ENCODE data around the gene RYR3. TPM values are rescaled to one million over a fixed set of nuclear protein-coding genes. Genes with fewer than 3 reads are reported as not detected.

RYR3 gene
- polyA plus RNA-seq, 1 donor (not counting 4 experiments of a cell fraction or from before 2014, with no cell fraction given), result 0.04 TPM

DNA sequence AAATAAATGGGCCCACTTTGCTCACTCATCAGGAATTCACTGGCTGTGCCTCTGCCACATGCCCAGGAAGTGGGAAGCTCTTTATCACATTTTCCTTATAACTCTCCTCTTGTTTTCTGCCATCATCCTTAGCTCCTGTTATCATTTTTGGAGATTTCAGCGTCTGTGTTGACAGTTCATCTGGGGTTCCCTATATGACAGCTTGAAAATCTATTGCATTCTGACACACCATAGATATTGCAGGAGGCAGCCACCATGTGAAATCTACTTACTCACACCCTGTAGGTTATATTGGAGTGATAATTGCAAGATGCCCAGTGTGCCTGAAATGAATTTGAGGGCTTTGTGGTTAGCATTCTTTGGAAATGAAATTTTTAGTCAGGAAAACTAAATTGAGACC lies 132.9 kb downstream of the RYR3 start:
- DNase-seq (ENCODE audit: low read depth, low spot score) (no peak), FAIRE-seq (no peak)
- Histone ChIP-seq H2AFZ (ENCODE audit: control insufficient read depth, low read length) (no peak overlapping the region), H3K9ac (ENCODE audit: control insufficient read depth, extremely low read depth, insufficient read depth, low read length) (no peak overlapping the region), H3K36me3 (ENCODE audit: control insufficient read depth in 2 of 2, extremely low read depth in 1 of 2, insufficient read depth in 2 of 2, low read length in 2 of 2) (no peaks in the 10 kb centered on the region), H3K4me1 (ENCODE audit: control insufficient read depth, extremely low read depth, insufficient read depth, low read length) (peaks cover 8% of the 10 kb centered on the region), H3K79me2 (ENCODE audit: control insufficient read depth, insufficient read depth, low read length) (no peaks in the 10 kb centered on the region), H3K9me3 (ENCODE audit: control insufficient read depth, low read depth, low read length) (no peaks in the 10 kb centered on the region), H3K9me1 (ENCODE audit: control insufficient read depth, extremely low read depth, insufficient read depth, low read length) (no peaks in the 10 kb centered on the region), H3K27me3 (ENCODE audit: control insufficient read depth, extremely low read depth, insufficient read depth, low read length) (no peaks in the 10 kb centered on the region), H4K20me1 (ENCODE audit: control insufficient read depth, extremely low read depth, insufficient read depth, low read length) (no peaks in the 10 kb centered on the region), H3K4me2 (ENCODE audit: control insufficient read depth, extremely low read depth, insufficient read depth, low read depth, low read length) (no peak overlapping the region), H3K4me3 (ENCODE audit: control insufficient read depth in 2 of 3, extremely low read depth in 1 of 3, insufficient read depth in 2 of 3, low read depth in 1 of 3, low read length in 3 of 3) (no peak overlapping the region), H3K27ac (ENCODE audit: control insufficient read depth, insufficient read depth, low read length) (no peak overlapping the region)
- TF ChIP-seq EZH2 (IDR thresholded peaks at IDR 0.05; ENCODE audit: low read length), result no peak
- TF ChIP-seq CTCF (optimal IDR thresholded peaks at IDR 0.05 in 1 of 3, IDR thresholded peaks at IDR 0.05 in 1 of 3, conservative IDR thresholded peaks at IDR 0.05 in 1 of 3; ENCODE audit: extremely low read depth in 1 of 3, insufficient read depth in 2 of 3, low read length in 3 of 3), result no peak
- dilution Hi-C loops (cut with MboI; ENCODE audit: extremely low pct_ligation_motif_present, low sequenced_read_pairs), result no loop called here

- DNase-seq (ENCODE audit: low read depth, low spot score) (no peak), FAIRE-seq (no peak)
- dilution Hi-C loops (cut with MboI; ENCODE audit: extremely low pct_ligation_motif_present, low sequenced_read_pairs), result no loop called here
- H3K27me3 ChIP-seq (ENCODE audit: control insufficient read depth, extremely low read depth, insufficient read depth, low read length), result no peaks in the 10 kb centered on the region
- H3K4me1 ChIP-seq (ENCODE audit: control insufficient read depth, extremely low read depth, insufficient read depth, low read length), result peaks cover 29% of the 10 kb centered on the region
- no peak overlapping the region for H2AFZ ChIP-seq (ENCODE audit: control insufficient read depth, low read length)
- TF ChIP-seq EZH2 (IDR thresholded peaks at IDR 0.05; ENCODE audit: low read length), result no peak
- no peak for TF ChIP-seq CTCF (optimal IDR thresholded peaks at IDR 0.05 in 1 of 3, IDR thresholded peaks at IDR 0.05 in 1 of 3, conservative IDR thresholded peaks at IDR 0.05 in 1 of 3; ENCODE audit: extremely low read depth in 1 of 3, insufficient read depth in 2 of 3, low read length in 3 of 3)
- no peaks in the 10 kb centered on the region for H3K36me3 ChIP-seq (ENCODE audit: control insufficient read depth in 2 of 2, extremely low read depth in 1 of 2, insufficient read depth in 2 of 2, low read length in 2 of 2)
- no peaks in the 10 kb centered on the region for H3K9me1 ChIP-seq (ENCODE audit: control insufficient read depth, extremely low read depth, insufficient read depth, low read length)
- no peak overlapping the region for H3K27ac ChIP-seq (ENCODE audit: control insufficient read depth, insufficient read depth, low read length)
- no peak overlapping the region for H3K4me2 ChIP-seq (ENCODE audit: control insufficient read depth, extremely low read depth, insufficient read depth, low read depth, low read length)
- H3K9me3 ChIP-seq (ENCODE audit: control insufficient read depth, low read depth, low read length), result no peaks in the 10 kb centered on the region
- no peaks in the 10 kb centered on the region for H3K79me2 ChIP-seq (ENCODE audit: control insufficient read depth, insufficient read depth, low read length)
- H3K9ac ChIP-seq (ENCODE audit: control insufficient read depth, extremely low read depth, insufficient read depth, low read length), result no peak overlapping the region
- H4K20me1 ChIP-seq (ENCODE audit: control insufficient read depth, extremely low read depth, insufficient read depth, low read length), result no peaks in the 10 kb centered on the region
- H3K4me3 ChIP-seq (ENCODE audit: control insufficient read depth in 2 of 3, extremely low read depth in 1 of 3, insufficient read depth in 2 of 3, low read depth in 1 of 3, low read length in 3 of 3), result no peak overlapping the region
These were observed 135.2 kb downstream of the RYR3 start for GRCh38 chr15:33445984-33446383.
